Stimulated activated CD4-positive, alpha-beta T cell treated with anti-CD3 and anti-CD28 coated beads, Interleukin-2, amount 100 ng/mL, for 4 hours (primary cell): Measurements from ENCODE around the gene KCNK4.

ENCODE experiments used
- DNase-seq: peaks from one replicate; pipeline ENCODE4 v3.0.0-alpha.2; 2020; ENCODE audit warnings: low read depth

KCNK4 gene

DNA sequence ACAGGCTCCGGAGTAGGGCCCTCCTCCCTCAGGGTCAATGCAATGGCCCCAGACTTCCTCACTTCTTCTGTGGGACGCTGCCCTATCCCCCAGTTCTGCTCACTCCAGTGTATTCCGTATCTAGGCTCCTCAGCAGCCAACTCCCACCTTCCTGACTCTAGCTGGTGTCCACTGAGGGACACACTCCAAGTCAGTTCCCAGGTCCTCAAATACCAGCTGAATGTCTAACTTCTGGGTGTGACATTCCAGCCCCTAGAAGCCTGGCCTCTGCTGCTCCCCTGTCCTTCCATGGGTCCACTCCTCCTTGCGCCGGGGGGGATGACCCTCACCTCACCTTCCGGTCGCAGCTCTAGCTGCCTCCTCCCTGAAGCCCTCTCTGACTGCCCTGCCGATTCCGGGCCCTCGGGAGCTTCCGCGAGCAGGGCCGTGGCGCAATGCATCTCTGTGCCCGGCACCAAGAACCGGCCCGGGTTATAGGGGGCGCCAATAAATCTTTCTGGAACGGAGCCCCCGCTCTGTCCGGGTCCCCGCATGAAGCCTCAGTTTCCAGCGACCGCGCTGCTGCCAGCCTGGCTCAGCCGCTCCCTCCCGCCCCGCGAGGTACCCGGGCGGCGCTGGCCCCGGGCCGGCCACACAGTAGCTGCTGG is 22.1 kb upstream of the KCNK4 start:
- DNase-seq, result no peak

DNA sequence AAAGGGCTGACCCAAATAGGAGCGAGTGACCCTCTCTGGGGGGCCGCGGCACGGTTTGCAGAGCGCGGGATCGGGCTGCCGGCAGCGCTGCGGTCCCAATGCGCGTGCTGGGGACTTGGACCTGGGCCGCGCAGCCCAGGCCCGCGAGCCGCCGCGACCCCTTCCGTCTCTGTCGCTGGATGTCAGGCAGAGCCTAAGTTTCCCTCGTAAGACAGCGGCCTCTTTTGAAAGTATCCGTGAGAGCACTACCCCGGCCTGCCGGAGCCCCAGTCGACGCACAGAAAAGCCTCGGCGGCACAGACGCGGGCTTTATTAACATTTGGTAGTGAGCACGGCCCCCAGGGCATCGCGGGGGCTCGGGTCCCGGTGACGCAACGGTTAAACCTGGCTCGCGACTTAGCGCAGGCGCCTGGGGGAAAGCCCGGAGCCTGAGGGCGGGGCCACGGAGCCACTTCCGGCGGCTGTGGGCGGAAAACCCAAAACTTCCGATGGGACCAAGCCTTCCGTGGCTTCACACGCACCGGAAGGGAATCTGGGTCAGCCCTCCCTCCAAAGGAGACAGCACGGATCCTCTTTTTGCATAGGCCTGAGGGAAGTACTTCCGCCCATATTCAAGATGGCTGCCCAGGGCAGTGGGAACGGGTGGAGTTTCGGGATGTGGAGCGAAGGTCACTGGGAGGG is 21.4 kb upstream of the KCNK4 start:
- DNase-seq, result peak; percentile 97

DNA sequence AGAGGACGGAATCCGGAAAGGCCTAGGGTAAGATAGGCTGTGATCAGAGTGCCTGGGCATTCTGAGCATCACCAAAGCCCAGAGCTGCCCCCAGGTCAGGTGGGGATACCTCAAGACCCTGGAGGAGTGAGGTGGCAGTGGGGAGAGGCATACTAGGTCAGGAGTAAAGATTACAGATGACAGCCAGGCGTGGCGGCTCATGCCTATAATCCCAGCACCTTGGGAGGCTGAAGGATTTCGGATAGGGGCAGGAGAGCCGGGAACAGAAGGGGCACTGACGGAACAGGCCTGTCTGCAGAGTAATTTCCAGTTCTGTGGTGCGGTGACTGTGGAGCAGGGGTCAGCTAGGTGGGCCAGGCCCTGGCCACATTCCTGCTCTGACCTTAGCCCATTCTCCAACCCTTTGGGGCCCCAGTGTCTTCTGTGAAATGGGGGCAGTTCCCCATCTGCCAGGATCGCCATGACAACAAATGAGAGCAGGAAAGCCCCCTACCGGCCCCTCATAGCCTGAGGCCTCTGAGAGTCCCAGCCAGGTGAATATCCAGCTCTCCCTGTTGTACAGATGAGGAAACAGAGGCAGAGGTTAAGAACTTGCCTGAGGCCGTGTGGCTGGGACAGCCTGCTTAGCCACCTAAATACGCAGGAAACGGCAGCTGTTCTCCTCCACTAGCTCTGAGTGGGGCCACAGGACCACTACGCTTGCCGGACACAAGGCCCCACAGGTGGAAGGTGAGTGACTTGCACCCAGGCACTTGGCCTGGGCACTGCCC is 15.9 kb upstream of the KCNK4 start:
- DNase-seq, result no peak

DNA sequence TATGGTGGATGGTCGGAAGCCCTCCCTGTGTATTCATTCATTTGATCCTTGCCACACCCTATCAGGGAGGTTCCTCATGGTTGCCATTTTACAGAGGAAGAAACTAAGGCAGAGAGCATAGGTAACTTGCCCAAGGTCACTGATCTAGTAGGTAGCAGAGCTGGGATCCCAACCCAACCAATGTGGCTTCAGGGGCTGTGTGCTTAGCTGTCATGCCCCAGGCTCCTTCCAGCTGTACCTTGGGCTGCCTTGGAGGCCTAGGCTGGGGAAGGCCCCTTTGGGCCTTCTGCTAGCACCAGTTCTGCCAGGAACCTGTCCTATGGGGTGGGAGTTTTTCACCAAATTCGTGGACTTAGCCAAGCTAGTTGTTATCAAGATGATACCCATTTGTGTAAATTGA is 15.3 kb upstream of the KCNK4 start:
- no peak for DNase-seq

DNA sequence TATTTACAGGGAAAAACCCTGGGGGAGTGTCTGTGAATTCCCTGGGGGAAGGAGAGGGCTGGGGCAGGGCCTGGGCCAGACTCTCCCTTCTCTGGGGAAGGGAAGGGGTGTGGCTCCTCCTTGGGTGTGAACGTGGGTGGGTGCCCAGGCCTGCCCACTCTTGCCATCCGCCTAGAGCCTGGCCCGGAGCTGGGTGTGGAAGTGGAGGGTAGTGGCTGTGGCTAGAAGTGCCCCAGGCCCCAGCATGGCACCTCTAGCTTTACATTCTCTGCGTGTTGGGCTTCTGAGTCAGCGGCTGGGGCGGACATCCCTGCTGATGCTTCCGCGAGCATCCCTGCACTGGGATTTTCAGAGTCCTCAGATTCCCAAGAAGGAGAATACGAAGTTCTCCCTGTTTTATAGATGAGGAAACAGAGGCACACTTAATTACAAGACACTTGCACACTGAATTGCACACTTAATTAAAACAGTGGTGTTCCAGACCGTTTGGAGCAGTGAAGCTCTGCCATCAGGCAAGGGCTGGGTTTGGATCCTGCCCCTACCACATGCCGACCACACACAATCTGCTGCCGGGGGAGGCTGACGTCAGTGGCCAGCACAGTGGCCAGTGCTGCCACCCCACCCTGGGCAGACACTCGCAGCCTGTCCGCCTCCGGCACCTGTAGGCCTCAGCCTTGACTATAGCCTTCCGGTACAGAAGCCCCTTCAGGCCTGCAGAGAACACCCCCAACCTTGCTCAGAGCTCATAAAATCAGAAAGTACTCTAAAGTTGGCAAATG is 14.3 kb upstream of the KCNK4 start:
- DNase-seq, result no peak

DNA sequence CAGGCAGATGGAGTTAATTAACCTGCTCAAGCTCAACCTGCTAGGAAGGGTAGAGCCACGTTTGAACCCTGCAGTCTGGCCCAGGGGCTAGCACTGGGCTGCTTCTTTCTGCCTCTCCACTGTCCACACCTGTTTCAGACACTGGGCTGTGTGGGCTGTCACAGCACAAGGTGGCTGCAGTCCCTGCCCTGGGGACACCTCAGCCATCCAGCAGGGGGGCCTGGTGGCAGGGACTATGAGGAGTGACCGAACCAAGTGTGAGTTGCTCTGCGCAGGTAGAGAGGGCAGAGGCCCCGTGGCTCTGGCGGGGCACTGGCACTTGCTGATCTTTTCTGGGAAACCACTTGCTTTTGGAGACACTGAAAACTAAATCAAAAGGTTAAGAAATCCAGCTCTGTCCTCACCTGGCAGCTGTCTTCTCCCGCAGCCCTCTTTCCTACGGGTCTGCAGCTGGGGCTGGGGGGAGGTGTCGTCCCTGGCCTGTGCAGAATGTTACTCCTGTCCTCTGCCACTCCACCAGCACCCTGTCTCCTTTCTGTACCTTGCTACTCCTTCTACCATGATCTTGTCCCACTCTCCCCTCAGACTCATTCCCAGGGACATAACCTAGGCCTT is 12.4 kb upstream of the KCNK4 start:
- DNase-seq, result no peak

DNA sequence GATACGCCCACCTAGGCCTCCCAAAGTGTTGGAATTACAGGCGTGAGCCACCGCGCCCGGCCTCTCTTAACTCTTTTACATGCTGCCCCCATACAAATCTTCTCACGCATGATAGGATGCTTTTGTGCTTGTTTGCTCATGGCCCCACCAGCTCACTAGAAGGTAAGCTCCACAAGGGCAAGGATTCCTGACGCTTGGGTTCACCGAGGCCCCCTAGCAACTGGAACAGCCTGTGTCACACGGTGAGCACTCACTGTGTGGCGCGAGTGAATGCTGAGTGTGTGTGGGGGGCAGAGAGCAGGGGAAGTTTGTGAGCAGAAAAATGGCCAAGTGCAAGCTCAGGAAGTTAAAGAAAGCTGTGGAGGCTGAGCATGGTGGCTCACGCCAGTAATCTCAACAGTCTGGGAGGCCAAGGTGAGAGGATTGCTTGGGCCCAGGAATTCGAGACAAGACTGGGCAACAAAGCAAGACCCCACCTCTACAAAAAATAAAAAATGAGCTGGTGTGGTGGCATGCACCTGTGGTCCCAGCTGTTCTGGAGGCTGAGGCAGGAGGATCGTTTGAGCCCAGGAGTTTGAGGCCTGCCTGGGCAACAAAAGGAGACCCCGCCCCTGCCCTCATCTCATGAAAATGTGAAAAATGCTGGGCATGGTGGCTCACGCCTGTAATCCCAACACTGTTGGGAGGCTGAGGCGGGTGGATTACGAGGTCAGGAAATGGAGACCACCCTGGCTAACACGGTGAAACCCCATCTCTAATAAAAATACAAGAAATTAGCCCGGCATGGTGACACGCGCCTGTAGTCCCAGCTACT is 8.9 kb upstream of the KCNK4 start:
- no peak for DNase-seq

DNA sequence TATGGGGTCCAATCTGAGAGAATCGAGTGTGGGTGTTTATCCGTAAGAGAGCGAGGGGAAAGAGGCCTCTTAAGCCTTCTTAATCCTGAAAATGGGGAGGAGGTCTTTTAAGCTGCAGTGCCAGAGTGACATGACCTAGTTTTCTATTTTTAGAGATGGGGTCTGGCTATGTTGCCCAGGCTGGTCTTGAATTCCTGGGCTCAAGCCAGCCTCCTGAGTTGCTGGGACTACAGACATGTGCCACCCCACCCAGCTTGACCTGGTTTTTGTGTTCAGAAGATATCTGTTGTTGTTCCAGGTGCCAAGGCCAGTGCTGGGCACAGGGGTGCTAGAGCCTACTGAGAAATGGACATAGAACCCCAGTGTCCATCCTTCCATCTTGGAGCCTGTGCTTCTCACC is 8.0 kb upstream of the KCNK4 start:
- no peak for DNase-seq

DNA sequence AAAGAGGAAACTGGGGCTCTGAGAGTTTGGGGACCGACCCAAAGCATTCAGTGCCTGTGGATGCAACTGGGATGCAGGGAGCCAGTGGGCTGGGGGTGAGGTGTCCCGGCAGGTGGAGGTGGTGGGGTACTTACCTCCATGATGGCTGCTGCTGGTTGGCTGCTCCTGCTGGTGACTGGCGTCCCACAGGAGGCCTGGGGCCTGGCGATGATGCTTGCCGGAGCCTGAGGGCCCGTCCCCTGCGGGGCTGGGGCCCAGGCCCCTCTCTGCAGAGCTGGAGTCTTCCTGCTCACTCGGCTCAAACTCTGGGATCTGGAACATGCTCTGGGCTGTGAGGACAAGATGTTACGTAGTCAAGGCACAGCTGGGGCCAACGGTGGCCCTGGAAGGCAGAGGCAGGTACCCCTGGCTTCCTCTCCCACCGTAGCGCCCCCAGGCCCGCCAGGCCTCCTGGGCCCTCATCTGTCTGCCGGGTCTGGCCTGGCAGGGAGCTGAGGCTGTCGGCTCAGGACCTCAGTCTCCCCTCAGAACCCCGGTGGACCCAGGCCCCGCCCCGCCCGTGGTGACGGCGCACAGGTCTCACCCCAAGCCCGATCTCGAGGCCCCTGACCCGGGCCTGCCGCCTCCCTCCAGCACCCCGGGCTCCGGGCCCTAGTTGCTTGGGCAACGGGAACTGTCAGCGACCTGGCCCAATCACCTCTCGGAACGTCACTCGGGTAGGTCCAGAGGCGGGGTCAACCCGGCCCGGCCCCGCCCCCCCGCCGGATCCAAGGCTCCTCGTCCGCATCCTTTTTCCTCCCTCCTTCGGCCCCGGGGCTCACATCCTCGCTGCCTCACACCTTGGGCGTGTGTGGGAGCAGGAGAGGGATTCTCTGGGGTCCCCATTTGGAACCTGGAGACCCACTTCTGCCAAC is 6.8 kb upstream of the KCNK4 start, which contains the start of gene BAD:
Gene BAD, minus strand, starts transcription at position 618 of the 914 bp plus-strand sequence. Its CDS starts 297 bp downstream, at position 321.
- DNase-seq, result peak; percentile 88

DNA sequence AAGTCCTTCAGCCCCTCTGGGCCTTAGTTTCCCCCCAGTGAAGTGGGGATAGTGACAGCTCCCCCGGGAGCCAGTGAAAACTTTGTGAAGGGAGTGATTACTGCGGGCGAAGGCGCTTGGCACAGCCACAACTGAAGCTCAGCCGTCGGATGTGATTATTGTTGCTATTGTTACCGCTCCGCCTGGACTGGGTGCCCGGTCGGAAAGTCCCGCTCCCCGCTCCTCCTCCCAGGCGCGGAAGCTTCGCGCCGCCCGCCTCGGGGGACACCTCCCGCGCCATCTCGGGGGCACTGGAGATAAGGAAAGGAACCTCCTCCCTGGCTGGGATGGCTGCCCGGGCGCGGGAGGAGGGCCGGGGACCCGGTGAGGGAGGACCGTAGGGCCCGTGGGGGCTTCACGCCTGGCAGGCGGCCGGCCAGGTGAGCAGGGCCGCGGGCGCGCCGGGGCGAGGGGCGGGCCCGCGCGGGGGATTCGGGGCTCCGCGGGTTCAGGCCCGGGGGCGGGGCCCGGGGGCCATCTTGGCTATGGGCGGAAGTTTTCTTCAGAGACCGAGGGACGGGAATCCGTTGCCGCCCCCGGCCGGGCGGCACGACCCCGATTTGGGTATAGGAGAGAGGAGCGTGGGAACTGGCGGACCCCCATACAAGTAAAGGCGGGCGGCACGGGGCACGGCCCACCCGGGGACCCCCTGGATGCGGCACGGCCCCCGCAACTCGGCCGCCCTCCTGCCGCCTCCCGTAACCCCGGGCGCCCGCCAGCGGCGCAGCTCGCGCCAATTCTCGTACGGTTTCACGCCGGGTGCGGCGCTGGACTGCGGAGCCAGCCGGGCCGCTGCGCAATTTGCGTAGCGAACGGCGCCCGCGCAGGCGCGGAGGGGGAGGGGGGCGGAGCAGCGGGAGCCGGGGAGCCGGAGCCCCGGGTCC is 5.9 kb upstream of the KCNK4 start, which contains the start of gene GPR137:
Gene GPR137, plus strand, starts transcription at position 887 of the 923 bp plus-strand sequence. CDS start 677 bp downstream, outside the sequence.
- DNase-seq, result peak; percentile 87

DNA sequence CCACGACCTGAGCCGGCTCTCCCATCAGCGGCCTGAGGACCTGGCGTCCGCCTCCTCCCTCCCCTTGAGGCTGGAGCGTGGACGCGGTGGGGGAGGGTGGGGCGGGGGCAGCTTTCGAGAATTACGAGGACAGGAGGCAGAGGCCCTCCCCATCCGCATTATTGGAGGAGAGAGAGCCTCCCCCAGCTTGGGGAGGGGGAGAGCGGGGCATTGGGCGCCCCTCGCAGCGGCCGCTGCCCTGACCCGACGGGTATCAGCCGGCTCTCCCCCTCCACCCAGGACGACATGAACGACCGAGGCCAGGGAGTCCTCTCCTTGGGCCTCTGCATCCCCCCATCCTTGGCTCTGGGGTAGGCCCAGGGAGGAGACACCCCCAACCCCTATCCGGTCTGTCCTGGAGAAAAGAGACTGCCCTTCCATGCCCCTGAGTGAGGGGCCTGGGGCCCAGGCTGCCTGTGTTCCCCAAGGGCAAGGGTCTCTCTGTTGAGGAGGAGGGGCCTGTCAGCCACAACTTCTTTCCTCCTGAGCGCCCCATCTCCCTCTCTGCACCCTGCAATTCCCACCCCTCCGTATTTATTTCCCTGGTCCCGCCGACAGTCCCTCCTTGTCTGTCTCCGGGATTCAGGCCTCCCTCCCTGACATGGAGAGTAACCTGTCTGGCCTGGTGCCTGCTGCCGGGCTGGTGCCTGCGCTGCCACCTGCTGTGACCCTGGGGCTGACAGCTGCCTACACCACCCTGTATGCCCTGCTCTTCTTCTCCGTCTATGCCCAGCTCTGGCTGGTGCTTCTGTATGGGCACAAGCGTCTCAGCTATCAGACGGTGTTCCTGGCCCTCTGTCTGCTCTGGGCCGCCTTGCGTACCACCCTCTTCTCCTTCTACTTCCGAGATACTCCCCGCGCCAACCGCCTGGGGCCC is 5.0 kb upstream of the KCNK4 start:
- no peak for DNase-seq

DNA sequence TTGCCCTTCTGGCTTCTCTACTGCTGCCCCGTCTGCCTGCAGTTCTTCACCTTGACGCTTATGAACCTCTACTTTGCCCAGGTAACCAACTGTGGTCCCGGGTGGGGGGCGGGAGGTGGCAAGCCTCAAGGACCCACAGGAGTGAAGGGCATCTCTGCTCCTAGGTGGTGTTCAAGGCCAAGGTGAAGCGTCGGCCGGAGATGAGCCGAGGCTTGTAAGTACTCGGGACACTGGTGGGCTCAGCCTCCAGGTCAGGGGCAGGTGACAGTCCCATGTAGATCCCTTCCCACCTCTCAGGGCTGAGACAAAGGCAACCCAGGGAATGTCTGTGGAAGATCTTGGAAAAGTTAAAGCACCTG is 4.3 kb upstream of the KCNK4 start:
- no peak for DNase-seq

DNA sequence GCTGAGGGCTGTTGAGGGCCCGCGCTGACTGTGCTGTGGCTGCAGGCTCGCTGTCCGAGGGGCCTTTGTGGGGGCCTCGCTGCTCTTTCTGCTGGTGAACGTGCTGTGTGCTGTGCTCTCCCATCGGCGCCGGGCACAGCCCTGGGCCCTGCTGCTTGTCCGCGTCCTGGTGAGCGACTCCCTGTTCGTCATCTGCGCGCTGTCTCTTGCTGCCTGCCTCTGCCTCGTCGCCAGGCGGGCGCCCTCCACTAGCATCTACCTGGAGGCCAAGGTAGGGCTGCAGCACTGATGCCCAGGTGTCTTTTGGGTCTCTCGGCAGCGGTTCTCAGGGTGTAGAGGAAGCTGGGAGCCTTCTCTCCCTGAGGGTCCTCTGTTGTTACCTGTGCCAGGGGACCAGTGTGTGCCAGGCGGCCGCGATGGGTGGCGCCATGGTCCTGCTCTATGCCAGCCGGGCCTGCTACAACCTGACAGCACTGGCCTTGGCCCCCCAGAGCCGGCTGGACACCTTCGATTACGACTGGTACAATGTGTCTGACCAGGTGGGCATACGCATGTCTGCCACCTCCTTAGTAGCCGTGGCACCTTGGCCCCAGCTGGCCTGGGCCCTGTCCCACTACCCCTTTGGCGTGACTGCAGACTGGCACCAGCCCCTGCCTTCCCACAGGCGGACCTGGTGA is 3.3 kb upstream of the KCNK4 start:
- DNase-seq, result no peak

DNA sequence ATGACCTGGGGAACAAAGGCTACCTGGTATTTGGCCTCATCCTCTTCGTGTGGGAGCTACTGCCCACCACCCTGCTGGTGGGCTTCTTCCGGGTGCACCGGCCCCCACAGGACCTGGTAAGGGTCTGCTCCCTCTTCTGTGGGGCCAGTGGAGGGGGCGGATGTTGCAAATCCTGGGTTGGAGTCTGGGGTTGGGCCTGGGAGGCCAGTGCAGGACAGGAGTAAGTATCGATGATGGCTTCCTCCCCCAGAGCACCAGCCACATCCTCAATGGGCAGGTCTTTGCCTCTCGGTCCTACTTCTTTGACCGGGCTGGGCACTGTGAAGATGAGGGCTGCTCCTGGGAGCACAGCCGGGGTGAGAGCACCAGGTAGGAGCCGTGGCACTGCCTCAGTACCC is 2.8 kb upstream of the KCNK4 start:
- DNase-seq, result no peak

DNA sequence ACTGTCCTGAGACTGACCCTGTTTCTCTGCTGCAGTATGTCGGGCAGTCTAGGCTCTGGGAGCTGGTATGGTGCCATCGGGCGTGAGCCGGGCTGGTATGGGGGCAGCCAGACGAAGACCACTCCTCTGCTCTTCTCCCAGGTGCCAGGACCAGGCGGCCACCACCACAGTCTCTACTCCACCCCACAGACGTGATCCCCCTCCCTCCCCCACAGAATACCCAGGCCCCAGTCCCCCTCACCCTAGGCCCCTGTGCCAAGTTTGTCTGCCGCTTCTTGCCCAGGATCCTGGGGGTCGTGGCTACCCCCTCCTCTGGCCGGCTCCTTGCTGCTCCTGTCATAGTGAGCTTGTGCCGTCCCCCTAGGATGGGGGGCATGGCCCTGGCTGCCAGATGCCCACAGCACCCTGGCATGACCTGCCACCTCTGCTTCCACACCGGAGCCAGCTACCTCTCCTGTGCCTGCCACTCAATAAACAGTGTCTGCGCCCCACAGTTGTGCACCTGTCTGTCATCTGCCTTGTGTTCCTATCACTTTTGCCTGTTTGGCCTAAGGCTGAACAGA is 2.0 kb upstream of the KCNK4 start:
- no peak for DNase-seq

DNA sequence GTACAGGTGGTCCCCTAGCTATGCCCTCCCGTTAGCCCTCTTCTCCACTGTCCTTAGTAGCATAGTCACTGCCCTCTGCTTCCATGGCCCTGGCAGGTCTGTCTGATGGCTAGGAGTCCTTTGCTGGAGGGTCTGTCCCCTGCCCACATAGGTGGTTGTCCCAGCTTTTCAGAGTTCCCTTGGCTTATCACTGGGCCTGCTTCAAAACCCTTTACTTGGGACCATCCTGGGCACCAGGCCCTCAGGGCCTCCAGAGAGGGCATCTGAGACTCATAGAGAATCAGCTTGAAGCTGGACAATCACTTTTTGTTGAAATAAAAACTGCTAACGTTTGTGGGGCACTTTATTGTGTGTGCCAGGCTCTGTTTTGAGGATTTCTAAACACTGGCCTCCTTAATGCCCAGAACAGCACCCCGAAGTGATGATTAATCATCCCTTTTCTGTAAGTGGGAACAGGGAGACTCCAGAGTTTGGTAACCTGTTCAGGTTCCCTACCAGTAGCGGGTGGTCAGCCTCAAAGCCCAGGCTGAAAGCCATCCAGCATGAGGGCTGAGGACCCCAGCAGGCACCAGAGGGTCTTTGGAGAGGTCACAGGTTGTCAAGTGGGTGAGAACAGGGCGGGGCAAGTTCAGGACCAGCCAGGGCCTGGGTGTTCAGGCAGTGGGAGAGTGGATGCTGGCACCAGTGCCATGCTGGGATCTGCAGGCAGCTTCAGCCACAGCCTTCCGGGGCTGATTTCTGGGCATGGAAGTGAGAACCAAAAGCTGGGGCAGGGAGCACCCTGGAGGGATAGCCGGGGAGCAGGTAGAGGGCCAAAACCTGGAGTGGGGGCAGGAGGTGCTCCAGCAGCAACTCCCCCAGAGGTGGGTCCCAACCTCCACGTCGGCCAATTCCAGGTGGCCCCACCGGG is 495 bp upstream of the KCNK4 start:
- DNase-seq, result no peak
